Stimulated activated CD8-positive, alpha-beta memory T cell treated with anti-CD3 and anti-CD28 coated beads, Interleukin-2, amount 100 ng/mL, for 1 hour (primary cell): ENCODE results near the gene BPHL.
"Not testable (repeated sequence)": the region's sequence is repeated elsewhere in the genome, so short reads cannot be mapped to it uniquely, and the experiment has no call there.

Experiments used
- DNase-seq, 2 donors: peaks; one replicate each; pipeline ENCODE4 v3.0.0-alpha.2; 2020; ENCODE audit warnings: low read depth in 2 of 2

BPHL gene

GRCh38 chr6:3118353-3119039 lies at the start of gene BPHL:
Gene BPHL (plus strand): TSS chr6:3118711. CDS start chr6:3118741, 30 bp downstream.
- DNase-seq = peak; percentile 100

- no peak for DNase-seq
Measured at GRCh38 chr6:3071568-3071967, 46.9 kb upstream of the BPHL start.

GRCh38 chr6:3072798-3073197 lies 45.7 kb upstream of the BPHL start:
- DNase-seq = no peak

DNA sequence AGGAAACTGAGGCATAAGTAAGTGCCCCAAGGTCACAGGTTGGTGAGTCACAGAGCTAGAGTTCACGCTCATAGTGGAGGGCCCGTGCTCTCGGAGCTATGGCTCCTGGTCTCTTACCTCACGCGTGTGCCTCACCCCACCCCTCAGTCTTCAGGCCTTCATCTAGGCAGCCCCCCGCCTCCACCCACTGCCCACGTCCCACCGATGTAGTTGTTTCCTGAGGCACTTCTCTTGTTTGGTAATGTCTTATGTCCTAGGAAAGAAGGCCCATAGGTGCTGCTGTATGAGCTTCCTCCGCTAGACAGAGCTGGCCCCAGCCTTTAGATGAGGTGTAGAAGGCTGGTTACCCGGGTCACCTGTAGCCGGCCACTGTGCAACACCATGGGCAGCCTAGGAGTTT lies 45.1 kb upstream of the BPHL start:
- DNase-seq = no peak

DNA sequence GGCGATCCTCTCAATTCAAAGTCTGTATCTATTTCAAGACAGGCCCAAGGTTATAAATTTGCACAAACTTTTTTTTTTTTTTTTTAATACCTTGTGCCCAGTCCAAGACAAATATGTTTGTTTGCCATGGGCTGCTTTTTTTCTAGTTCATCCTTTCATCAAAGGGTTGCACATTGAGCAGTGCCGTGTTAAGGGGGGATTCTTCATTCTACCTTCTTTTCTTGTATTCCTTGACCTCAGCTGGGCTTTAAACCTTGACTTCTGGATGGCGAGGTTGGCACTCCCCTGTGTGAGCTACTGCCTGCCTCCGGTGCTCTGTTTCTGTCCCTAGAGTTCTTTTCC lies 42.8 kb upstream of the BPHL start:
- no peak for DNase-seq

DNA sequence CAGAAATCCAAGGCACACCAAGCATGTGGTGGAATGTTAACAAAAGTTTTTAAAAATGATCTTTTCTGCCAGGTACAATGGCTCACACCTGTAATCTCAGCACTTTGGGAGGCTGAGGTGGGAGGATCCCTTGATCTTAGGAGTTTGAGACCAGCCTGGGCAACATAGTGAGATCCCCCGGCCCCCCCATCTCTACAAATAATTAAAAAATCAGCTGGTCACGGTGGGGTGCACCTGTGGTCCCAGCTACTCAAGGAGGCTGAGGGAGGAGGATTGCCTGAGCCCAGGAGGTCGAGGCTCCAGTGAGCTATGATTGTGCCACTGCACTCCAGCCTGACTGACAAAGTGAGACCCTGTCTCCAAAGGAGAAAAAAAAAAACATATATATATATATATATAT lies 42.2 kb upstream of the BPHL start:
- DNase-seq = no peak

- DNase-seq = no peak
Measured at GRCh38 chr6:3077430-3077829, 41.1 kb upstream of the BPHL start.

- DNase-seq = not testable (repeated sequence)
Measured at GRCh38 chr6:3078952-3079351, 39.6 kb upstream of the BPHL start.

DNA sequence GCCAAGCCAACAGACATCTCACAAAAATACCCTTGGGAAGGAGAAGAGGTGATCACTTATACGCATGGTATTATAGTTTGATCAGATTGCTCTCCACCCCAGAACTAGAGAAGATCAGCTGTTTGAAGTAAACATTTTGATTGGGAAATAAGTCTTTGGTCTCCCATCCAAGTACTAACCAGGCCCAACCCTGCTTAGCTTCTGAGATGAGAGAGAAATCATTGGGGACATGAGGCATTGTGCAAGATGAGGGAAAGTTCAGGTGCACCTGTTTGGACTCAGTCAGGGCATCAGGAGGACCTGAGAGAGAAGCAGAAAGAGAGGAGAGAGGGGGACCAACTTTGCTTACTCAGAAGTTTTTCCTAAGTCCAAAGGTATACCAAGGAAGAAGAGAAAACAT lies 38.8 kb upstream of the BPHL start:
- no peak for DNase-seq

DNA sequence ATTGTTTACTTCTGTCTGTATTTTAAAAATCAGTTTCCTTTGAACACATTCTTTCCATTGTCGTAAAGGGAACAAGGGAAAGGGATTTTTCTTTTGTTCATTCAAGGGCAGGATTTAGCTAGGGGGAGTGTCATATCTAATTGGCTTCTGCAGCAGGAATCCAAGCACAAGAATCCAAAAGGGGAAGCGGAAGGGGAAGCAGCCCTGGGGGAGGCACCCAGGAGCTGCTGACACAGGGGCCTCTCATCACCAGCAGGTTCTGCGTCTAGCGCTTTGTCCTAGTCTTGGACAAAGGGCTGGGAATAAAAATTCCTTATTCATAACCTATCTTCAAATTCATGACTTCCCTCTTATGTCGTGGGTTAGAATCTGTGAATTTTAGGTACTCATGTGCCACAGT lies 36.6 kb upstream of the BPHL start:
- no peak for DNase-seq

- no peak for DNase-seq
Measured at GRCh38 chr6:3085074-3085473, 33.4 kb upstream of the BPHL start.

DNA sequence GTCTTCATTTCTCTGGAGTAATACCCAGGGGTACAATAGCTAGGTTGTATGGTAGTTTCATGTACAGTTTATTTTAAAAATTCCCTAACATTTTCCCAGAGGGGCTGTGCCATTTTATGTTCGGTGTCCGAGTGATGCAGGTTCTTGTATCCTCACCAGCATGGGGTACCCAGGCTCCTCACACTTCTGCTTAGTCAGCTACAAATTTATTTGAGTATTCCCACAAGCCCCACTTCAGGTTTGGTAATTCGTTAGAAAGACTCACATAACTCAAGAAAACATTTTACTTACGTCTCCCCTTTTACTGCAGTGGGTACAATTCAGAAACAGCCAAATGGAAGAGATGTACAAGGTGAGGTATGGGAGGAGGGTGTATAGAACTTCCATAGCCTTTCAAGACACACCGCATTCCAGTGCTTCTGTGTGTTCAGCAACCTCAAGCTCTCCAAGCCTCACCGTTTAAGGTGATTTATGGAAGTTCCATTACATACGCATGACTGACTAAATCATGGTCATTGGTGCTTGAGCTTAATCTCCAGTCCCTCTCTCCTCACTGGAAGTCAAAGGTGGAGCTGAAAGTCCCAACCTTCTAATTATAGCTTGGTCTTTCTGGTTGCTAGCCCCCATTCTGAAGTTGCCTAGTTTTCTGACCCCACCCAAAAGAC lies 32.1 kb upstream of the BPHL start:
- DNase-seq = no peak

DNA sequence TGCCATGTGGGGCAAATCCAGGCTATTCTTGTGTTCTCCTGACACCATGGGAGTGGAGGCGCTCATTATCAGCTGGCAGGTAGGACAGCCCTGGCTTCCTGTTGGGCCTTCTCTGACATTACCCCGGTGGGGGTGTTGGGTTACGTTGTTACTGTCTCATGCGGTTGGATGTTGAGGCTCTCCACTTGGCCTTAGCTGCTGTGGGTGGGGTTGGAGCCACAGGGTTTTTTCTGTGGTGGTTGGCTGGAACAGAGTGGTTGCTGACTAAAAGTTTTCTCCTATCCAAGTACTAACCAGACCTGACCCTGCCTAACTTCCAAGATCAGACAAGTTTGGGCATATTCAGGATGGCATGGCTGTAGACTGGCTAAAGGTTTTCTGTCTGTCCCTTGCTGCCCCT lies 30.1 kb upstream of the BPHL start:
- no peak for DNase-seq

DNA sequence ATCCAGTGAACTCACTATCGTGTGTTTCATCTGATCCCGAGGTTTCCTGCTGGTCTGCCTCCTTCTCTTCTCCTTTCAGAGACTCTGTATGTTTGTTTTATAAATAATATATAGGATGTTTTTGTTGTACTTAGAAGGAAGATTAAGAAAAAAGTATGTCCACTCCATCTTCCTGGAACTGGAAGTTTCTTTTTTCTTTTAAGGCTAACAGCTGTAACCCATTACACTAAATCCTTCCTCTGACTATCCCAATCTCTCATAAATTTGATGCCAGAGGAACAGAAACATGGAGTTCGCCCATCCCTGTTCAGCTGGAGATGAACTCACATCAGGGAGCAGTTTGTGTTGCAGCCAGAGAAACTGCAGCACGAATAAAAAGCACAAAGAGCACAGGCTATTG lies 29.5 kb upstream of the BPHL start:
- DNase-seq = no peak

DNA sequence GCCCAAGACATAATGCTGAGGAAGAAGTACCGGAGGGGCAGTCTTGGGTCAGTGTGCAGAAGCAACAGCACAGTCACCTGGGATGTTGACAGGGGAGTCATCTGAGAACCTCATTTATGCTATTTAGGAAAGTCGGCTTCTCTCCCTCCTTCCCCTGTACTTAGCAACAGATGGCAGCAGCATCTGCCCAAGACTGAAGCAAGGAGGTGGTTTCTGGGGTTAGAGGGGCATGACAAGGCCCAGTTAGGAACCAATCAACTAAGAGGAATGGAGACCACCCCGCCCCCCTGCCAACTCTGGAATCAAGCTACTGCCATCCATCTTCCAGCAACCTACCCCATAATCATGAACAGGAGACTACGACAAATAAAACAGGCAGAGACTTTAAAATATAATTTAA lies 28.5 kb upstream of the BPHL start:
- no peak for DNase-seq

GRCh38 chr6:3094815-3095214 lies 23.7 kb upstream of the BPHL start:
- DNase-seq = no peak

DNA sequence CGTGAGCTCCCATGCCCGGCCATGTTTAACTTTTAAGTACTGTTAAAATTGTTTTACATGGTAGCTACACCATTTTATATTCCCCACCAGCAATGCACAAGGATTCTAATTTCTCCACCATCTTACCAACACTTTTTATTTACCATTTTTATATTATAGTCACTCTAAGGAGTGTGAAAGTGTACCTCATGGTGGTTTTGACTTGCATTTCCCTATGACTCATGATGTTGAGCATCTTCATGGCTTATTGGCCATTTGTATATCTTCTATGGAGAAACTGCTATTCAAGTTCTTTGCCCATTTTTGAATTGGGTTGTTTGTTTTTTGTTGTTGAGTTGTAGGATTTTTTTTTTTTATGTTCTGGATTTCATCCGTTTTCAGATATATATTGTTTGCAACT lies 15.6 kb upstream of the BPHL start:
- no peak for DNase-seq

GRCh38 chr6:3108746-3109414 lies 9.6 kb upstream of the BPHL start:
- DNase-seq = no peak

- no peak for DNase-seq
Measured at GRCh38 chr6:3109761-3110160, 8.8 kb upstream of the BPHL start.

DNA sequence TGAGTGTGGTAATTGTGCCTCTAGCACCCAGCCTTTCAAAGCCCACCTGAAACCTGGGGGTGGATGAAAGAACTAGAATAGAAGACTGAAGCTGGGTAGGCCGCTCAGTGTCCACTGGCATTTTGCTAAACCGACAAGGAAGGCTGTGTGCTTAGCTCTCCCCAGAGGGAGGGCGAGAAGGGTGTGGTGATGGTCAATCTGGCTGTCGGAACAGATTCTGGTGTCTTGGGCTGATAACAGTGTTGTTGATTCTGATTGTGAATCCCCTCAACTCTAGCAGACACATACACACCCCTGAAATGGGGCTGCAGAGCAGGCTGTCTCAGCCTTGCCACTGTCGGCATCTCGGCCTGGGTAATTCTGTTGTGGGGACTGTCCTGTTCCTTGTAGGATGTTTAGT lies 4.1 kb upstream of the BPHL start:
- no peak for DNase-seq

DNA sequence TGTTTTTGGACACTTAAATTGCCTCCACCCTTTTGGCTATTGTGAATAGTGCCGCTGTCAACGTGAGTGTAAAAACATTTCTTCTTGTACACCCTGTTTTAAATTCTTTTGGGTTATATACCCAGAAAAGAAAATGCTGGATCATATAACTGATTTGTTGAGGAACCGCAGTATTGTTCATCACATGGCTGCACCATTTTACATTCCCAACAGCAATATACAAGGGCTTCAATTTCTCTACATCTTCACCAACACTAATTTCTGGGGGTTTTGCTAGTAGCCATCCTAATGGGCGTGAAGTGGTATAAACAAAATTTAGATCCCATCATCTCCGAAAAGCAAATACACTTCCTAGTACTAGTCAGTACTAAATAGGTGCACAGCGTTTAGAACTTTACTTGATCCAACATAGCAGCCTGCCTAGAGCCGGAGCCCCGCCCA lies 579 bp upstream of the BPHL start:
- no peak for DNase-seq

DNA sequence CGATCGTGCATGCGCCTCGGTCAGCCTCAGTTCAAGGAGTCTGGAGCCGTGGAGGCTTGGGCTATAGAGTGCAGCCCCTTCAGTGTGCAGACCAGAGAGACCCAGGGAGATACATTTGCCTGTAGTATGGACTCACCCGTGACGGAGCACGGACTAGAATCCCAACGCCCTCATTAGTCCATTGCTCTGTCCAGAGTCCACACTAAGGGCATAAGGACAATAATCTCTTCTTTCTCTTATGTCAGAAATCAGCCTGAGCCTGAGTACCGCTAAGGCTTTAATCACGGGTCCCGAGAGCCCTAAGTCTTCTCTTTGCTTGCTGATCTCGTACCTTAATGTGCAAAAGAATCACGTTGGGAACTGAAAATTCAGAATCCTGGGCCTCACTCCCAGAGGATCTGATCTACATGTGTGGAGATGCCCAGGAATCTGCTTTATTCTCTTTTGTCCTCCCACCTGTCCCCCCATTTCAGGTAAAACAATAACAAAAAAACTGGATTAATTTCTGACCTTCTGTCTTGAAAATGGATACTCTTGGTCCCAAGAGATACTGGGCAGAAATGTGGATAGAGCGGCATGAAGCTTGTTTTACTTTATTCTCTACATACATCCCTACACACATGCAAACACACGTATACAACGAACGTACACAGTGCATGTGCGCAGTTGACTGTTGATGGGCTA lies 671 bp downstream of the BPHL start:
- DNase-seq = no peak

DNA sequence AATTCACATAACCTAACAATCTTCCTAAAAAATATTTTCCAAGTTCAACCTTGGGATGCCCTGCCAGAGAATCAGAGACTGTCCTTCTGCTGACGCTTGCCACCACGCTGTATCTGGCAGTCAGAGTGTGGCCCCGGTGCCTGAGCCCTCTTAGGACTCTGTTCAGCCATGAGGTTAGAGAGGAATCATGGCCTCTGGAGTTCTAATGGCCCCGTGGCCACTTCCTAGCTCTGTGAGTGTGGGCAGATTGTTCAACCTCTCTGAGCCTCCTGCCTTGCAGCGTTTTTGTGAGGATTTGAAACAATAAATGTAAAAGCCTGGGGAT lies 2.2 kb downstream of the BPHL start:
- no peak for DNase-seq
